GM19025 (cell line): ENCODE measurements around the gene CXADR.

Source experiments
- ATAC-seq: cut with Tn5 transposase; IDR thresholded peaks from one replicate; pipeline ENCODE4 v1.9.1; 2021; ENCODE audit warnings: mild to moderate bottlenecking, low read depth, moderate library complexity; ENCODE audit not compliant: unreplicated experiment

Gene CXADR

GRCh38 chr21:17539323-17539722 is 26.5 kb downstream of the CXADR start:
- ATAC-seq: no peak

- no peak for ATAC-seq
Observed at GRCh38 chr21:17539743-17540341, 27.0 kb downstream of the CXADR start.

- no peak for ATAC-seq
Observed at GRCh38 chr21:17540530-17540929, 27.7 kb downstream of the CXADR start.

GRCh38 chr21:17542371-17543011 is 29.6 kb downstream of the CXADR start:
- no peak for ATAC-seq

- ATAC-seq: no peak
Observed at GRCh38 chr21:17545007-17545406, 32.2 kb downstream of the CXADR start.

- ATAC-seq: no peak
Observed at GRCh38 chr21:17548262-17548661, 35.4 kb downstream of the CXADR start.

GRCh38 chr21:17550671-17551308 is 37.9 kb downstream of the CXADR start:
- ATAC-seq: no peak

GRCh38 chr21:17552410-17552809 is 39.6 kb downstream of the CXADR start:
- no peak for ATAC-seq

- ATAC-seq: no peak
Observed at GRCh38 chr21:17554120-17554519, 41.3 kb downstream of the CXADR start.

- ATAC-seq: no peak
Observed at GRCh38 chr21:17554679-17555465, 42.0 kb downstream of the CXADR start.

- ATAC-seq: no peak
Observed at GRCh38 chr21:17560377-17561025, 47.7 kb downstream of the CXADR start.

- ATAC-seq: no peak
Observed at GRCh38 chr21:17570786-17571185, 57.9 kb downstream of the CXADR start.

- no peak for ATAC-seq
Observed at GRCh38 chr21:17572431-17572830, 59.6 kb downstream of the CXADR start.

- ATAC-seq: no peak
Observed at GRCh38 chr21:17575076-17575475, 62.2 kb downstream of the CXADR start.

- ATAC-seq: no peak
Observed at GRCh38 chr21:17576080-17576835, 63.4 kb downstream of the CXADR start.

GRCh38 chr21:17577701-17578100 is 64.9 kb downstream of the CXADR start:
- ATAC-seq: no peak

GRCh38 chr21:17578162-17578561 is 65.3 kb downstream of the CXADR start:
- ATAC-seq: no peak

GRCh38 chr21:17578876-17579275 is 66.0 kb downstream of the CXADR start:
- ATAC-seq: no peak

- ATAC-seq: no peak
Observed at GRCh38 chr21:17580319-17580718, 67.5 kb downstream of the CXADR start.

GRCh38 chr21:17583898-17584297 is 71.1 kb downstream of the CXADR start:
- ATAC-seq: no peak
